Measurements from ENCODE around the gene C1GALT1C1L. TPM values are rescaled to one million over a fixed set of nuclear protein-coding genes. Genes with fewer than 3 reads are reported as not detected.
"Not testable (repeated sequence)": the region's sequence is repeated elsewhere in the genome, so short reads cannot be mapped to it uniquely, and the experiment has no call there.

C1GALT1C1L gene
- total RNA-seq, 1 donor from 2014 or later: not detected

GRCh38 chr2:43707255-43708015 lies 31.2 kb upstream of the C1GALT1C1L start:
- TF ChIP-seq, protein P1, sequence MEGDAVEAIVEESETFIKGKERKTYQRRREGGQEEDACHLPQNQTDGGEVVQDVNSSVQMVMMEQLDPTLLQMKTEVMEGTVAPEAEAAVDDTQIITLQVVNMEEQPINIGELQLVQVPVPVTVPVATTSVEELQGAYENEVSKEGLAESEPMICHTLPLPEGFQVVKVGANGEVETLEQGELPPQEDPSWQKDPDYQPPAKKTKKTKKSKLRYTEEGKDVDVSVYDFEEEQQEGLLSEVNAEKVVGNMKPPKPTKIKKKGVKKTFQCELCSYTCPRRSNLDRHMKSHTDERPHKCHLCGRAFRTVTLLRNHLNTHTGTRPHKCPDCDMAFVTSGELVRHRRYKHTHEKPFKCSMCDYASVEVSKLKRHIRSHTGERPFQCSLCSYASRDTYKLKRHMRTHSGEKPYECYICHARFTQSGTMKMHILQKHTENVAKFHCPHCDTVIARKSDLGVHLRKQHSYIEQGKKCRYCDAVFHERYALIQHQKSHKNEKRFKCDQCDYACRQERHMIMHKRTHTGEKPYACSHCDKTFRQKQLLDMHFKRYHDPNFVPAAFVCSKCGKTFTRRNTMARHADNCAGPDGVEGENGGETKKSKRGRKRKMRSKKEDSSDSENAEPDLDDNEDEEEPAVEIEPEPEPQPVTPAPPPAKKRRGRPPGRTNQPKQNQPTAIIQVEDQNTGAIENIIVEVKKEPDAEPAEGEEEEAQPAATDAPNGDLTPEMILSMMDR (conservative IDR thresholded peaks at IDR 0.05): no peak
- H3K4me3 Mint-ChIP-seq: no peak overlapping the region
- no peak for DNase-seq (ENCODE audit: low read depth, low spot score)
- no peaks in the 10 kb centered on the region for H3K4me1 Mint-ChIP-seq
- no peaks in the 10 kb centered on the region for H3K27me3 Mint-ChIP-seq (ENCODE audit: low read depth)
- H3K27ac Mint-ChIP-seq (ENCODE audit: unreplicated experiment): no peak overlapping the region
- H3K36me3 Mint-ChIP-seq (ENCODE audit: low read depth): no peaks in the 10 kb centered on the region
- H3K9me3 Mint-ChIP-seq: no peaks in the 10 kb centered on the region

DNA sequence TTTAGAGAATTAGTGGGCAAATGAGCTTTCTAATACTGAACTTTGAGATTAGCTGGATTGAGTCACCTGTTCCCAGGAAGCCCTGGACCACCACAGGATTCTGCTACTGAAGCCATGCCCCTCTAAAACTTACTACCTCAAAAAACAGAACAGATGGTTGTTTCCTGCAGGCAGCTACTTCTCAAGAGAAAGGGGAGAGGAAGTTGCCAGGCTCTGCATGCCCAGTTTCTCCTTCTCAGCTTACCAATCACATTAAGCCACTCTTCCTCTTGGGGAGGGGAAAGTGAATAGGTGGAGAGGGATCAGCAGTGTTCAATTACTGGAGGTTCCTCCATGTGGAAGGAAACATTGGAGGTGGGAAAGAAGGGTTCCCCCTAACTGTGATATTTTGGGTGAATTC lies 24.9 kb upstream of the C1GALT1C1L start:
- no peaks in the 10 kb centered on the region for H3K9me3 Mint-ChIP-seq
- H3K36me3 Mint-ChIP-seq (ENCODE audit: low read depth): no peaks in the 10 kb centered on the region
- no peaks in the 10 kb centered on the region for H3K27me3 Mint-ChIP-seq (ENCODE audit: low read depth)
- no peaks in the 10 kb centered on the region for H3K4me1 Mint-ChIP-seq
- TF ChIP-seq, protein P1 (conservative IDR thresholded peaks at IDR 0.05): no peak
- H3K4me3 Mint-ChIP-seq: no peak overlapping the region
- no peak for DNase-seq (ENCODE audit: low read depth, low spot score)
- H3K27ac Mint-ChIP-seq (ENCODE audit: unreplicated experiment): no peak overlapping the region

DNA sequence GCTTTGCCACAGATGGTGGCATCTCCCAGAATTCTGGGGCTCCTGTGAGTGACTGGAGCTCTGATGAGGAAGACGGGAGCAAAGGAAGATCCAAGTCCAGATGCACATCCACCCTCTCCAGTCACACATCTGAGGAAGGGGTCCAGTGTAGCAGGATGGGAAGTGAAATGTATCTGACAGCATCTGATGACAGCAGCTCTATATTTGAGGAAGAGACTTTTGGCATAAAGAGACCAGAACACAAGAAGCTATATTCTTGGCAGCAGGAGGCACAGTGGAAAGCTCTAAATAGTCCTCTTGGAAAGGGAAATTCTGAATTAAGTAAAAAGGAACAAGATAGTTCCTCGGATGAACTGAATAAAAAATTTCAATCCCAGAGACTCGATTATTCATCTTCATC lies 23.5 kb upstream of the C1GALT1C1L start:
- Mint-ChIP-seq H3K27ac (ENCODE audit: unreplicated experiment) (no peak overlapping the region), H3K4me3 (no peak overlapping the region), H3K36me3 (ENCODE audit: low read depth) (no peaks in the 10 kb centered on the region), H3K4me1 (no peaks in the 10 kb centered on the region), H3K9me3 (no peaks in the 10 kb centered on the region), H3K27me3 (ENCODE audit: low read depth) (no peaks in the 10 kb centered on the region)
- TF ChIP-seq, protein P1 (conservative IDR thresholded peaks at IDR 0.05): no peak
- no peak for DNase-seq (ENCODE audit: low read depth, low spot score)

- H3K27ac Mint-ChIP-seq (ENCODE audit: unreplicated experiment): peak overlapping the region; percentile 24
- not testable (repeated sequence) for H3K36me3 Mint-ChIP-seq (ENCODE audit: low read depth); H3K9me3 Mint-ChIP-seq; H3K4me3 Mint-ChIP-seq; H3K27me3 Mint-ChIP-seq (ENCODE audit: low read depth); DNase-seq (ENCODE audit: low read depth, low spot score); H3K4me1 Mint-ChIP-seq
Measured at GRCh38 chr2:43698140-43698539, 21.9 kb upstream of the C1GALT1C1L start.

DNA sequence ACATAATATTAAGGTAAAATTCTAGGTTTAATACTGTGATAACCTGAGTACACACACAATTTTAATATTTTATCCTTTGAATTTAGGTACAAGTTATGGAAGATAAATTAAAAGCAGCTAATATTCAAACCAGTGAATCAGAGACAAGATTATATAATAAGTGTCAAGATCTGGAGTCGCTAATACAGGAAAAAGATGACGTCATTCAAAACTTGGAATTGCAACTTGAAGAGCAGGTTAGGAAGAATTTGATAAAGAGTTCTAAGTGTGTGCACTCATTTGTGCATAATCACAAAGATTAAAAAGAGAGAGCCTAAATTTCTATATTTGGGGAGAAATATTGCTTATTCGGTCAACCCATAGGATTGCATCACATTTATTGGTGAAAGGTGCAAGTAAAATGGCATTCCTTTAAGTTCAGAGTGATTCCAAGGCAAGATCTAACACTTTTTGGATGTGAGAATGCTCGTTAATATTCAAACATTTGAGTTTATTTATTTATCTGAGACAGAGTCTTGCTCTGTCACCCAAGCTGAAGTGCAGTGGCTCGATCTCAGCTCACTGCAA lies 16.3 kb upstream of the C1GALT1C1L start:
- H3K4me1 Mint-ChIP-seq: no peaks in the 10 kb centered on the region
- peaks cover 3% of the 10 kb centered on the region for H3K9me3 Mint-ChIP-seq
- no peak overlapping the region for H3K27ac Mint-ChIP-seq (ENCODE audit: unreplicated experiment)
- TF ChIP-seq, protein P1 (conservative IDR thresholded peaks at IDR 0.05): no peak
- H3K27me3 Mint-ChIP-seq (ENCODE audit: low read depth): no peaks in the 10 kb centered on the region
- no peak overlapping the region for H3K4me3 Mint-ChIP-seq
- H3K36me3 Mint-ChIP-seq (ENCODE audit: low read depth): no peaks in the 10 kb centered on the region
- no peak for DNase-seq (ENCODE audit: low read depth, low spot score)

- no peaks in the 10 kb centered on the region for H3K27me3 Mint-ChIP-seq (ENCODE audit: low read depth)
- DNase-seq (ENCODE audit: low read depth, low spot score): no peak
- no peaks in the 10 kb centered on the region for H3K4me1 Mint-ChIP-seq
- TF ChIP-seq, protein P1 (conservative IDR thresholded peaks at IDR 0.05): no peak
- H3K27ac Mint-ChIP-seq (ENCODE audit: unreplicated experiment): no peak overlapping the region
- H3K36me3 Mint-ChIP-seq (ENCODE audit: low read depth): no peaks in the 10 kb centered on the region
- no peak overlapping the region for H3K4me3 Mint-ChIP-seq
- H3K9me3 Mint-ChIP-seq: peaks cover 3% of the 10 kb centered on the region
Measured at GRCh38 chr2:43689999-43690398, 13.8 kb upstream of the C1GALT1C1L start.

Measured in neural crest cell (in vitro differentiated cells).